HS-5 (cell line): ENCODE measurements around the gene CCDC7.
A peak's percentile ranks its signal among the peaks of the same experiment; 100 is the strongest.
"Not testable (repeated sequence)": the region's sequence is repeated elsewhere in the genome, so short reads cannot be mapped to it uniquely, and the experiment has no call there.

Source experiments
- DNase-seq: peaks from one replicate; pipeline ENCODE4 v3.0.0-alpha.2; 2012; ENCODE audit warnings: low read depth

Gene CCDC7

DNA sequence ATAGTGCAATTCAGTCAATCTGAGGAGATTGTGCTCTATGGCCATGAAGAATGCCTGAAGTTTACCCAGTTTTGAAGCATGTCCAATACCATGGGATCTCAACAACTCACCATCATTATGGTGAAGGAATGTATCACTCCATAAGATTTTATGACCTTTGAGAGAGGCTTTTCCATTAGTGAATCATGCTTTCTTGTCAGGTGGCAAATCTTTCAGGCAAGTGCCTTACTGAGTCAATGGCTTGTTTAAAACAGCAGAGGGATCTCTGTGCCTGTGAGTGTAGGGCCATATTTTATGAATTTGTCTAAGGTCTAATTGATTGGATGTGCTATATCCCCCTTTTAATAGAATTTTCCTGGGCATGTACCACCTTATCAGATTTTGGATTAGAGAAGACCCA, 131.5 kb downstream of the CCDC7 start:
- DNase-seq, result no peak

DNA sequence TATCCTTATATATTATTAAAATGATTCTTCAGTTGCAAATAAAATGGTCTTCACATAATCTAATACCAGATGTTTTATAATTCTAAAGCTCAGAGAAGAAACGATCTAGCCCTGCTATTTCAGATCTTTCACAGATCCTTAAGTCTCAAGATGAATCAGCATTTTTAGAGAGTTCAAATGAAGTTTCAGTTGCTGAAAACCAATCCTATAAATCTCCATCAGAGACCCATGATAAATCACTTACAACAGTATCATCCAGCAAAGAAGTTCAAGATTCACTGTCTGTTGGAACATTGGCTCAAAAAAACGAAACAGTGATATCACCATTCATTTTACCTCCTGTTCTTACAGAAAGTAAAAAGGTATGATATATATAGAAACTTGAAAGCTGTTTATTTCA, 137.0 kb downstream of the CCDC7 start:
- DNase-seq, result no peak

DNA sequence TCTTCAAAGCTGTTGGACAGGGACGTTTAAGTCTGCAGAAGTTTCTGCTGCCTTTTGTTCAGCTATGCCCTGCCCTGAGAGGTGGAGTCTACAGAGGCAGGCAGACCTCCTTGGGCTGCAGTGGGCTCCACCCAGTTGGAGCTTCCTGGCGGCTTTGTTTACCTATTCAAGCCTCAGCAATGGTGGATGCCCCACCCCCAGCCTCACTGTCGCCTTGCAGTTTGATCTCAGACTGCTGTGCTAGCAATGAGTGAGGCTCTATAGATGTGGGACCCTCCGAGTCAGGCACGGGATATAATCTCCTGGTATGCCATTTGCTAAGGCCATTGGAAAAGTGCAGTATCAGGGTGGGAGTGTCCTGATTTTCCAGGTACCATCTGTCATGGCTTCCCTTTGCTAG, 152.1 kb downstream of the CCDC7 start:
- DNase-seq, result not testable (repeated sequence)

DNA sequence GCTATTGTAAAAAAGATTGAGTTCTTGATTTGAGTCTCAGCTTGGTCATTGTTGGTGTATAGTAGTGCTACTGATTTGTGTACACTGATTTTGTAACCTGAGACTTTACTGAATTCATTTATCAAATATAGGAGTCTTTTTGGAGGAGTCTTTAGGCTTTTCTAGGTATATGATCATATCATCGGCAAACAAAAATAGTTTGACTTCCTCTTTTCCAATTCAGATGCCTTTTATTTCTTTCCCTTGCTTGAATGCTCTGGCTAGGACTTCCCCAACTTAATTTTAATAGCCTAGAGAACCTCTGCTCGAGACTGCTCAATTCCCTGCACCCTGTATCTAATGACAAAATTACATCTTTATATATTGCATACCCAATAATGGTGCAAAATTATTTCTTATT, 154.4 kb downstream of the CCDC7 start:
- DNase-seq, result no peak

DNA sequence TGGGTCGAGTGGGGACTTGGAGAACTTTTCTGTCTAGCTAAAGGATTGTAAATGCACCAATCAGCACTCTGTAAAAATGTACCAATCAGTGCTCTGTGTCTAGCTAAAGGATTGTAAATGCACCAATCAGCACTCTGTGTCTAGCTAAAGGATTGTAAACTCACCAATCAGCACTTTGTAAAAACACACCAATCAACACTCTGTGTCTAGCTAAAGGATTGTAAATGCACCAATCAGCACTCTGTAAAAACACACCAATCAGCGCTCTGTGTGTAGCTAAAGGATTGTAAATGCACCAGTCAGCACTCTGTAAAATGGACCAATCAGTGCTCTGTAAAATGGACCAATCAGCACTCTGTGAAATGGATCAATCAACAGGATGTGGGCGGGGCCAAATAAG, 155.6 kb downstream of the CCDC7 start:
- DNase-seq, result not testable (repeated sequence)

DNA sequence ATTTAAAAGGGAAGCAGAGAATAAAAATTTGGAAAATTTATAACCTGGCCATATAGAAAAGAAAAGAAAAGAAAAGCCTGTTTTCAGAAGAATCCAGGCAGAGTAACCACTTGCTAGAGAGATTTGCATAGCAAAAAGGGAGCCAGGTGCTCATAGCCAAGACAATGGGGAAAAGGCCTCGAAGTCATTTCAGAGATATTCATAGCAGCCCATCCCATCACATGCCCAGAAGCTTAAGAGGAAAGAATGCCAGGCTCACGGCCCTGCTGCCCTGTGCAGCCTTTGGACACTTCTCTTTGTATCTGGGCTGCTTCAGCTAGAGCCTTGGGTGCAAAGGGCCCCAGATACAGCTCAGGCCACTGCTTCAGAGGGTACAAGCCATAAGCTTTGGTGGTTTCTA, 159.8 kb downstream of the CCDC7 start:
- DNase-seq, result no peak

DNA sequence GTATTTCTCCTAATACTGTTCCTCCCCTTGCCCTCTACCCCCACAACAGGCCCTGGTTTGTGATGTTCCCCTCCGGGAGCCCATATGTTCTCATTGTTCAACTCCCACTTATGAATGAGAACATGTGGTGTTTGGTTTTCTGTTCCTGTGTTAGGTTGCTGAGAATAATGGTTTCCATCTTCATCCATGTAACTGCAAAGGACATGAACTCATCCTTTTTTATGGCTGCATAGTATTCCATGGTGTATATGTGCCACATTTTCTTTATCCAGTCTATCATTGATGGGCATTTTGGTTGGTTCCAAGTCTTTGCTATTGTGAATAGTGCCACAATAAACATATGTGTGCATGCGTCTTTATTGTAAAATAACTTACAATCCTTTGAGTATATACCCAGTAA, 164.6 kb downstream of the CCDC7 start:
- not testable (repeated sequence) for DNase-seq

DNA sequence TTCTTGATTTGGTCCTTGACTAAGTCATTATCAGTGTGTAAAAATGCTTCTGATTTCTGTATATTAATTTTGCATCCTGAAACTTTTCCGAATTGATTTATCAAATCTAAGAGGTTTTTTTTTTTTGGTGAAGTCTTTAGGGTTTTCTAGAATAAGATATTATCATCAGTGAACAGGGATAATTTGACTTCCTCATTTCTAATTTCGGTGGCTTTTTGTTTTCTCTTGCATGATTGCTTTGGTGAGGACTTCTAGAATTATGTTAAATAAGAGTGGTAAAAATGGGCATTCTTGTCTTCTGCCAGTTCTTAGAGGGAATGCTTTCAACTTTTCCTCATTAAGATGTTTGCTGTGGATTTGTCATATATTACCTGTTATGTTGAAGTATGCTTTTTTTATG, 170.5 kb downstream of the CCDC7 start:
- no peak for DNase-seq

DNA sequence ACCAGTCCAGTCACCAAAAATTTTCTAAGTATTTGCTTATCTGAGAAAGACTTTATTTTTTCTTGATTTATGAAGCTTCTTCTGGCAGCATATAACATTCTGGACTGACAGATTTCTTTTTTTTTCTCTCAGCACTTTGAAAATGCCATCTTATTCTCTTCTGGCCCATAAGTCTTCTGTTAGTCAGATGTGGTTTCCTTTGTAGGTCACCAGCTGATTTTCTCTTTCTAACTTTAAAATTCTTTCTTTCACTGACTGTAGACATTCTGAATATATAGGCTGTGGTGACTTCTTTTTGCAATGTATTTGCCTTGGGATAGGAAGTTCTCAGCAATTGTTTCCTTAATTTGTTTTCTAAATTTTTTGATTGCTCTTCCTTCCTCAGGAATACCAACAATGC, 172.5 kb downstream of the CCDC7 start:
- no peak for DNase-seq

DNA sequence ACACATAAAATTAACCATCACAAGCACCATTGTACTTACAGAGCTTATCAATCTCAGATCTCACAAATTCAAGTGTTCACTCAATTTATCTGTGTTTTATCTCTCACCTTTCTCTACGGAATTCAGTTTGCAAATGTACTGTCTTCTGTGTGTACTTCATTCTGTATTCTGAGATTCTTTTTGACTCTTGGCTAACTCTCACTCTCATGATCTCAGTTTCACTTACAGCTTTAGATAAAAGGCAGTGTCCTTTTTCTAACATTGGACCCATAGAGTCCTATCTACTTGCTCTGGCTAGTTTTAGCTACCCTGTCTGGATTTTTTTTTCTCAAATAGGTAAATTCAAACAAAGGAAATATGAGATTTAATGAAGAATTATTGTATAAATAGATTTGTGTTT, 176.0 kb downstream of the CCDC7 start:
- DNase-seq, result no peak

DNA sequence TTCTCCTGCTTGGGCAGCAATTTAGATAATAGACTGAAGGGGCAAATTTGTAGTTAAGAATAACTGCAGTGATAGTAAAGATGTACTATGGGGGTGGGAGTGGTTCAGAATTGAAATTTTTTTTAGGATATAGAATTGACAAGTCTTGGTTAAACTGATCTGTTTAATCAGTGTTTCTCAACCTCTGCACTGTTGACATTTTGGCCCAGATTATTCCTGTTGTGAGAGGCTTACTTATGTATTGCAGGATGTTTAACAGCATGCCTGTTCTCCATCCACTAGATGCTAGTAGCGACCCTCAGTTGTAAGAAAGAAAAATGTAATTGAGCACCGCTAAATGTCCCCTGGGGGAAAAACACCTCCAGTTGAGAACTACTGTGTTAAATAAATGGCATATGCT, 176.5 kb downstream of the CCDC7 start:
- no peak for DNase-seq

DNA sequence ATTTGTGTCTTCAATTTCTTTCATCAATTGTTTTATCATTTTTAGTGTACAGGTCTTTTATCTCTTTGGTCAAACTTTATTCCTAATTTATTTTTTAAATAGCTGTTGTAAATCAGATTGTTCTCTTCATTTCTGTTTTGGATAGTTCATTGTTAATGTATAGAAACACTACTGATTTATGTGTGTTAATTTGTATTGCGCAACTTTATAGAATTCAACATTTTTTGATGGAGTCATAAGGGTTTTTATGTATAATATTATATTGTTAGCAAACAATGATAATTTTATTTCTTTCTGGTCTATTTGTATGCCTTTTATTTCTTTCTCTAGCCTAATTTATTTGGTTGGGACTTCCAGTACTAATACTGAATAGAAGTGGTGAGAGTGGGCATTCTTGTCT, 181.2 kb downstream of the CCDC7 start:
- DNase-seq, result no peak

DNA sequence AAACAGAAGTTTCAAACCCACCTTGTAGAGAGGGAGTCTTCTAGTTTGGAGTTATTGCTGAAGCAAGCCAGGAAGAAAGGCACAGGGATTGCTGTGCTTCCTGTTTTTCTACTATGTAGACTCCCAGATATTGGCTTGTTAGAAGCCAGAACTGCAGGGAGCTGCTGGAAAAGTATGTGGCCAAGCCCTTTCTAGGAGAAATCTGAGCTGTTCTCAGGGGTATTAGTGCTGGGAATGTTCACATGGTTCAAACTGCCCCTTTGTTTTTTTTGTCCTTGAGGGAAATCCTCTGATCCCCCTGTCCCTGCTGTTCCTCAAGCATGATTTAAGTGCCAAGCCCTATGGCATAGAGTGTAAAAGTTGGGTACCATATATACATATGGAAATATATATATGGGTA, 184.0 kb downstream of the CCDC7 start:
- no peak for DNase-seq

DNA sequence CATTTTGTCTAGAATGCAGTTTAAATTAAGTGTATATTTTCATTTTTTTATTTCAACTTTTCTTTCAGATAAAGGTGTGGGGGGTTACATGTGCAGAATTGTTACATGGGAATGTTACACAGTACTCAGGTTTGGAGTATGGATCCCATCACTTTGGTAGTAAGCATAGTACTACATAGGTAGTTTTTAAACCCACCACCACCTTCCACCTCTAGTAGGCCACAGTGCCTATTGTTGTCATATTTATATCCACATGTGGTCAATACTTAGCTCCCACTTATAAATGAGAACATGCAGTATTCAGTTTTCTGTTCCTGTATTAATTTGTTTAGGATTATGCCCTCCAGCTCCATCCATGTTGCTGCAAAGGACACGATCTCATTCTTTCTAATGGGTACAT, 200.6 kb downstream of the CCDC7 start:
- DNase-seq, result no peak

DNA sequence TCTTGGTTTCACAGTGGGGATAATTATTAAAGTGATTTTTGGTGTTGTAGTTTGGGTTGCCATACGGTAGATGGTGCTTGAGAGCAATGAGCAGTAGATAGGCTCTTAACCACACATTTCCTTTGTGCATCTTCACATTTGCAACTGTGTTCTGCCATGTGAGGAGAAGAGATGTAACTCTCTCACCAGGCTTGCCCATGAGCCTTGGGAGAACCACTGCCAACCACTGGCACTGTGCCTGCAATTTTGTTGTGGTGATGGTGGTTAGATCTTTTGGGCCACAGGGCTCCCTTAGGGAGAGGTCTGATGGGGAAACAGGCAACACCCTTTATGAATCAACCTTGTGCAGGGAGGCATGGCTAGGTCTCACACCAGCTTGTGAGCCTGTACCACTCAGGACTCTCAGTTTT, 204.3 kb downstream of the CCDC7 start:
- DNase-seq, result no peak

DNA sequence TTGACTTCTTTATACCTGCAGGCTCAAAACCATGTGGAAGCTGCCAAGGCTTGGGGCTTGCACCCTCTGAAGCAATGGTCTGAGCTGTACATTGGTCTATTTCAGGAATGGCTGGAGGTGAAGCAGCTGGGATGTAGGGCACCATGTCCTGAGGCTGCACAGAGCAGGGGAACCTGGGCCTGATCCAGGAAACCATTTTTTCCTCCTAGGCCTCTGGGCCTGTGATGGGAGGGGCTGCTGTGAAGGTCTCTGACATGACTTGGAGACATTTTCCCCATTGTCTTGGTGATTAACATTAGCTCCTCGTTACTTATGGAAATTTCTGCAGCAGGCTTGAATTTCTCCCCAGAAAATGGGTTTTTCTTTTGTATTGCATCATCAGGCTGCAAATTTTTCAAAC, 211.5 kb downstream of the CCDC7 start:
- not testable (repeated sequence) for DNase-seq

DNA sequence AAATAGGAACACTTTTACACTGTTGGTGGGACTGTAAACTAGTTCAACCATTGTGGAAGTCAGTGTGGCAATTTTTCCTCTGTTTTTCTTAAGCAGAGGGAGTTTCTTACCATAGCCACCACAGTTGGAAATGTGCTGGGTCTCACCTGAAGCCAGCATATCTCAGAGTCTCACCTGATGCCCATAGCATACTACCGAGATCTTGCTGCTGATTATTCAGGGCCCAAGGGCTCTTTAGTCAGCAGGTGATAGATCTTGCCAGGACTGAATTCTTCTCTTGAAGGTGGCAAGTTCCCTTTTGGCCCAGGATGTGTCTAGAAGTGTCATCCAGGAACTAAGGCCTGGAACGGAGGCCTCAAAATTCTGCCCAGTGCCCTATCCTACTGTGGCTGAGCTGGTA, 215.4 kb downstream of the CCDC7 start:
- DNase-seq, result no peak

DNA sequence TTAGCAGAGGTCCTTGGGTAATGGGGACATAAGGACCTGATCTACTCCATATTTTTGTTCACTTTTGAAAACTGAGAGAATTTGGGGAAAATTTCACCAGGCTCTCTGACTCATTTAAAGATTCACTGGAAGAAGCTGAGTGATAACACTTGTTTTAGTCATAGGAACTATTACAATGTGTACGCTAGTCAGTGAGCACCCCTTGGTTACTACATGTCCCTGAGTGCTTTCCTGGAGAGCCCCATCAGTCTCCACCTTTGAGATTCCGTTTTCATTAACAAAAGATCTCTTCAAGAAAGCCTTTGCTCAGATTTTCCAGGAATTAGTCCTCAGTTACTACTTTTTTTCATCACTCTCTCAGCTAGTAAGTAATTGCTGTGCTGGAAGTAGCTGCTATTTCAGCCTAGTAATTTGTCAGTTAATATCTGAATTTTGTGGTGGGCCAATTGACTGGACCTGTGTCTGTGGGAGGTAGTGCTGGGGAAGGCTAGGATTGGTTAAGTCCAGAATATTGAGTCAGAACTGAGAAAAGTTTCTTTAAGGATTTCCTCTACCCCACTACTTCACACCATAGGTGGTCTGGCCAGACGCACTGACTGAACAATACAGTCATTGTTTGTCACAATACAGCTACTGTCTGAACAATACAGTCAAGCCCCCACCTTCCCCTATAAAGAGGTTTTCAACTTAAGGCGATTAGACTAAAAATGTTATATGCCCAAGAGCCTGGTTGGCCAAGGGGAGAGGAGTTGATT, 235.0 kb downstream of the CCDC7 start:
- DNase-seq, result no peak

DNA sequence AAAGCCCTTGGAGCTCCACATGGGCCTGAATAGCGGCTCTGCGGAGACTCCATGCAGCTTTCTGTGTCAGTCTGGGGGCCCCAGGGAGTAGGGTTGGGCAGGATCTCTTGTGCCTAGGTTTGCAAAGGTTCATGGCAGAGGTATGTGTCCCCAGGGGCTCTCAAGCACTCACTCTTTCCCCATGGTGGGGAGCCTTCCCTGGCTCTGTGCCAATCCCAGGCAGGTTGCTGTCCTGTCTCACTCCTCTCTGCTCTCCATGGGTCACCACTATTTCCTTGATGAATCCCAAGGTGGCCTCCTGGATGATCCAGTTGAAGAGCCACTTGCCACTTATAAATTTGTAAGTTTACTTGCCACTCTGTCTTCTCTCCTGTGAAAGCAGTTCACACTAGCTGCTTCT, 238.4 kb downstream of the CCDC7 start:
- DNase-seq, result no peak

DNA sequence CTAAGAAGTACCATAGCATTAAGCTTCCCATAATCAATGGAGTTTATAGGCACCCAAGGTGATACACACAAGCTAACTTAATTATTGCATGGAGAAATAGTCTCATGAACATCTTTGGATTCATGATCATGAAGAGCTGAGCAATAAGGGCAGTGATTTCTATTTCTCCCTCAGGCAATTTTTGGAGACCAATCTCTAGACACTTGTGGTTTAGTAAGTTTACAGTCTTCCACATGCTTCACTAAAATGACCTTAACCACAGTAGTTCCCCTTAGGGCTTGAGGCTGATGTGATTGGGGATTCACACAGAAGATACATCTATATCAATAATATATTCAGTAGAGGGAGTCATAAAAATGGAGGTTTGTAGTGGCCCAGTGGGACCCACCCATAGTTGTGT, 241.2 kb downstream of the CCDC7 start:
- no peak for DNase-seq

DNA sequence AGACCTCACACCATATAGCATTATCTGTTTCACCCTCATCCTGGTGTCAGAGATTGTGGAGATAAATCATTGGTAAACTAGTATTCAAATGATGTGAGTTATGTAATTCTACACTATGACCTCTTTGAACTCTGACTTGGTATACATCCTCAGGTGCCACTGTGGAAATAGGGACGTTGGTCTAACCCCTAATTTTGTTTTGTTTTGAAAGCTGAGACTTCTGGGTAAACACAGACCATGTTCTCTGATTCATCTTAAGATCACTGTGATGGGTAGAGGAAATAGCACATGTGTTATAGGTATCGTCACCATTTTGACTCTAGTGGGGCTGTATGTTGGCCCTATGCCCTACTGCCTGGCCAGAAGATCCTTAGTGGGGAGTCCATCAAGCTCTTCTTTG, 241.6 kb downstream of the CCDC7 start:
- DNase-seq, result no peak

DNA sequence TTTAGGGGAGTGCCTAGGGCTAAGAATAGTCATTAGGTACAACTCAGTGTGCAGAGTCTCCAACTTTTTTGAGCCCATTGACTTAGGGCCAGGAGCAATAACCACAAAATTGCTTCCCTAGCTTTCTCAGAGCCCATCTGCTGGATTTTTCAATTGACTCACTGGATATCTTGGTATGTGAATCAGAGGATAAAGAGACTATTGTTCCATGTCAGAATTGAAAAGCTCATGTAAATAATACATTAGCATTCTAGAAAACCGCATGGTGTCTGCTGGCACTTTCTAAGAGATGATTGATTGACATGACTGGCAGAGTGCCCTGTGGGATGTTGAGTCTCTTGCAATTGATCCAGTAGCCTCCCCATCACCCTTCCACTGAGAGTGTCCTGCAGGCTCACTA, 246.2 kb downstream of the CCDC7 start:
- peak; percentile 24 for DNase-seq

DNA sequence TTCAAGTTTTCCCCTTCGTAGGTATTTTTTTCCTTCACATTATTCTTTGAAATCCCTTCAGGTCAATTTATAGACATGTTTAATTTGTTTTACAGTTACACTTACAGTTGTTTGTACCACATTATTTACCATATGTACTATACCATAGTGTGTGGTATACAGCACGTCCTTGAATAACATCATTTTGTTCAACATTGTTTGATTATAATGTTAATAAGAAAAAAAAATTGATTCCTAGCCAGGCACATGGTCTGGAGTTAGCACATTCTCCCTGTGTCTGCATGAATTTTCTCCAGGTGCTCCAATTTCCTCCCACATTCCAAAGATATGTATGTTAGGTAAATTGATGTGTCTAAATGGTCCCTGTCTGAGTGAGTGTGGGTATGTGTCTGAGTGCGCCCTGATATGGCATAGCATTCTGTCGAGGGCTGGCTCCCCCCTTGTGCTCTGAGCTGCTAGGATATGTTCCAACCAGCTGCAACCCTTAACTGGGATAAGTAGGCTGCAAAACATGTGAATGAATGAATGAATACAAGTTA, 247.6 kb downstream of the CCDC7 start:
- DNase-seq, result no peak

DNA sequence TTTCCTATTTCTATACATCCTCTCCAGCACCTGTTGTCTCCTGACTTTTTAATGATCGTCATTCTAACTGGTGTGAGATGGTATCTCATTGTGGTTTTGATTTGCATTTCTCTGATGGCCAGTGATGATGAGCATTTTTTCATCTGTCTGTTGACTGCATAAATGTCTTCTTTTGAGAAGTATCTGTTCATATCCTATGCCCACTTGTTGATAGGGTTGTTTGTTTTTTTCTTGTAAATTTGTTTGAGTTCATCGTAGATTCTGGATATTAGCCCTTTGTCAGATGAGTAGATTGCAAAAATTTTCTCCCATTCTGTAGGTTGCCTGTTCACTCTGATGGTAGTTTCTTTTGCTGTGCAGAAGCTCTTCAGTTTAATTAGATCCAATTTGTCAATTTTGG, 253.7 kb downstream of the CCDC7 start:
- DNase-seq, result not testable (repeated sequence)
